ENCODE data around the gene CALN1. TPM values are rescaled to one million over a fixed set of nuclear protein-coding genes. Genes with fewer than 3 reads are reported as not detected.

Gene CALN1
- total and polyA plus RNA-seq, 7 donors = 0.01 to 0.06 (median 0.02) TPM; not detected in 2

GRCh38 chr7:71857338-71857737 is 554.8 kb downstream of the CALN1 start:
- Histone ChIP-seq H3K4me3 (no peak overlapping the region), H3K36me3 (ENCODE audit: insufficient read depth in 1 of 2, low read depth in 1 of 2) (no peaks in the 10 kb centered on the region), H3K27ac (no peak overlapping the region), H3K27me3 (ENCODE audit: insufficient read depth in 3 of 3, low read length in 2 of 3) (no peaks in the 10 kb centered on the region), H3K9me3 (no peaks in the 10 kb centered on the region), H3K4me1 (no peaks in the 10 kb centered on the region)
- no peak for TF ChIP-seq CTCF (IDR thresholded peaks at IDR 0.05)
- 66 to 81% (median 75%) methylated on average over 6 of the region's 6 CpGs for WGBS, 3 donors
- DNase-seq = no peak
- no peak for ATAC-seq
- intact Hi-C loops (cut with DNase I) = no loop called here

DNA sequence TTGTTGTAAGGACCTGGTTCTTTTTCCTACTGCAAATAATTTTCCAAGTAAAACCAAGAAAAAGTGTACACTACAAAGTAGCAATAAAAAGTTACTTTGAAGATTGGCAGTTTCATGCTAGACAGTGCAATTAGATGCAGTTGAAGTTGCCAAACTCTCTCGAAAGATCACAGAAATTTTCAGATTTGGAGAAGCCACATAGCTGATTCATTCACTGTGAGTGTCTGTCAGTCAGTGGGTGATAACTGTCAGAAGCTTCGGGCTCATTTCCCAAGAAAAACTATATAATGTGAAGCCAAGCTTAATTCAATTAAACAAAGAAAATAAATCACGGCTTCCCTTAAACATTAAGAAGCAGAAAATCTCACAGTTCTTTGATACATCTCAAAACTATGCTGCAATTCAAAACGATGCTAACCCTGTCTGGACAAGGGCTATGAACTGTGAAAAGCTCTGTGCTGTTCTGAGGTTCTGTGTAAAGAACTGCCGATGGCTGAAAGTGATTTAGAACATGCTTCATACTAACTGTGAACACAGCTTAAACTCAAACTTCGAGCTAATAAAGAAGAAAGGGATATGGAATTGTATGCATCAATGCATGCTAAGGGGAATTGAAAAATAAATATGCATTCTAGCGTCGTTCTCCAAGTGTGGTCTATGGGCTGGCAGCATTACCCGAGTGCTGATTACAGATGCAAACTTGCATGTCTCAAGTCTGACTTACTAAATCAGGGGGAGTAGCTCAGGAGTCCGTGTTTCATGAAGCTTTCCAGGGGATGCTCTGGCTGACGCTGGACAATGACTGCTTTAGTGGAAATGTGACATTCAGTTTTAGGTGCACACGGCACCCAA is 557.4 kb downstream of the CALN1 start:
- ATAC-seq (no peak), DNase-seq (no peak)
- no peak overlapping the region for H3K27ac ChIP-seq
- no peaks in the 10 kb centered on the region for H3K36me3 ChIP-seq (ENCODE audit: insufficient read depth in 1 of 2, low read depth in 1 of 2)
- no peaks in the 10 kb centered on the region for H3K4me1 ChIP-seq
- 49 to 57% (median 51%) methylated on average over 12 of the region's 12 CpGs for WGBS, 3 donors
- no peak overlapping the region for H3K4me3 ChIP-seq
- H3K27me3 ChIP-seq (ENCODE audit: insufficient read depth in 3 of 3, low read length in 2 of 3) = no peaks in the 10 kb centered on the region
- intact Hi-C loops (cut with DNase I) = no loop called here
- no peak for TF ChIP-seq CTCF (IDR thresholded peaks at IDR 0.05)
- no peaks in the 10 kb centered on the region for H3K9me3 ChIP-seq

GRCh38 chr7:71851776-71852498 is 560.2 kb downstream of the CALN1 start:
- WGBS, 3 donors = 76 to 82% (median 77%) methylated on average over 9 of the region's 9 CpGs
- Histone ChIP-seq H3K27ac (no peak overlapping the region), H3K4me1 (no peaks in the 10 kb centered on the region), H3K27me3 (ENCODE audit: insufficient read depth in 3 of 3, low read length in 2 of 3) (no peaks in the 10 kb centered on the region), H3K36me3 (ENCODE audit: insufficient read depth in 1 of 2, low read depth in 1 of 2) (no peaks in the 10 kb centered on the region), H3K4me3 (no peak overlapping the region), H3K9me3 (no peaks in the 10 kb centered on the region)
- no peak for DNase-seq
- intact Hi-C loops (cut with DNase I) = no loop called here
- ATAC-seq = no peak
- TF ChIP-seq CTCF (IDR thresholded peaks at IDR 0.05) = no peak

DNA sequence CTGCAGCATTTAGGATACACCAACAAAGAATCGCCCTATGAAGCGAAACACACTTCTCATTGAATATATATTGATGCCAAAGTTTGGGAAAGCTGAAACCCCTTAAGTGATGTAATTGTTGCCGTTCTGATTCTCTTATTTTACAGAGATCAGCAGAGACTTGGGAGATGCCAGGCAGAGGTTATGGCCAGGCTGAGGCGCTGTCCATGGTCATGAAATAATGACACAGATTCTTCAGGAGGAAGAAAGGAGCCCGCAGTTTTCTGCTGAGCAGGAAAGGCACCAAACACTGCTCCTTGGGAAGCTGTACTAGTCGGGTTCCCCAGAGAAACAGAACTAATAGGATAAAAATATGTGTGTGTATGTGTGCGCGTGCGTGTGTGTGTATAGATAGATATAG is 566.0 kb downstream of the CALN1 start:
- intact Hi-C loops (cut with DNase I) = no loop called here
- WGBS, 3 donors = 65 to 69% (median 66%) methylated on average over 9 of the region's 9 CpGs
- no peak for ATAC-seq

More for the DNA sequence above, 566.0 kb downstream of the CALN1 start:
- Histone ChIP-seq H3K9me3 (no peaks in the 10 kb centered on the region), H3K4me3 (no peak overlapping the region), H3K4me1 (no peaks in the 10 kb centered on the region), H3K36me3 (ENCODE audit: insufficient read depth in 1 of 2, low read depth in 1 of 2) (no peaks in the 10 kb centered on the region), H3K27ac (no peak overlapping the region), H3K27me3 (ENCODE audit: insufficient read depth in 3 of 3, low read length in 2 of 3) (no peaks in the 10 kb centered on the region)
- TF ChIP-seq CTCF (IDR thresholded peaks at IDR 0.05) = no peak
- DNase-seq = no peak

Data from psoas muscle (tissue), 8 donors.